CD14-positive monocyte (primary cell): ENCODE data around the gene MRPS35. TPM values are rescaled to one million over a fixed set of nuclear protein-coding genes. Genes with fewer than 3 reads are reported as not detected.

Experiments used
- DNase-seq, 3 donors: peaks; one replicate each; pipeline ENCODE4 v3.0.0-alpha.2; 2011 to 2022
- H2AFZ ChIP-seq: 2 replicates; pipeline ENCODE4 v1.6.0; 2012; ENCODE audit warnings: mild to moderate bottlenecking, low read depth, low read length, inconsistent platforms; ENCODE audit not compliant: insufficient read depth, poor library complexity, severe bottlenecking
- H3K27ac ChIP-seq, 2 donors: 1 replicate in 1 of 2; 2 replicates in 1 of 2; pipeline ENCODE4 v1.5.1; 2012 to 2013; ENCODE audit warnings: low read length in 2 of 2, control low read depth in 1 of 2, inconsistent platforms in 1 of 2, low read depth in 1 of 2, mild to moderate bottlenecking in 1 of 2
- H3K27me3 ChIP-seq, 2 donors: one replicate each; pipeline versions ENCODE4 v1.6.0 to v1.6.1; 2011 to 2013; ENCODE audit warnings: low read length in 2 of 2; ENCODE audit not compliant: control insufficient read depth in 2 of 2, insufficient read depth in 2 of 2
- H3K36me3 ChIP-seq, 2 donors: replicated peaks in 1 of 2; 1 replicate in 1 of 2; 2 replicates in 1 of 2; pipeline versions ENCODE4 v1.5.1 to v1.6.1; 2012 to 2013; ENCODE audit warnings: low read length in 2 of 2, control low read depth in 1 of 2, inconsistent platforms in 1 of 2, mild to moderate bottlenecking in 1 of 2; ENCODE audit not compliant: insufficient read depth in 2 of 2, control insufficient read depth in 1 of 2
- H3K4me1 ChIP-seq, 2 donors: 1 replicate in 1 of 2; 2 replicates in 1 of 2; pipeline versions ENCODE4 v1.5.1 to v1.6.1; 2012 to 2013; ENCODE audit warnings: low read length in 2 of 2, control low read depth in 1 of 2, inconsistent platforms in 1 of 2, mild to moderate bottlenecking in 1 of 2, moderate library complexity in 1 of 2; ENCODE audit not compliant: insufficient read depth in 2 of 2, control insufficient read depth in 1 of 2
- H3K4me2 ChIP-seq: replicated peaks from 2 replicates; pipeline ENCODE3; 2012; ENCODE audit warnings: low read length, moderate library complexity, mild to moderate bottlenecking; ENCODE audit not compliant: poor library complexity, severe bottlenecking; ENCODE audit errors: extremely low read depth
- H3K4me3 ChIP-seq, 3 experiments: fragments of 200-600 bp in 1 of 3; sonication (generic) in 1 of 3; replicated peaks in 1 of 3; 1 replicate in 2 of 3; 2 replicates in 1 of 3; pipeline ENCODE4 v1.5.1; 2011 to 2013; ENCODE audit warnings: low read length in 3 of 3, mild to moderate bottlenecking in 3 of 3, control low read depth in 2 of 3, low read depth in 2 of 3, inconsistent platforms in 1 of 3, moderate library complexity in 1 of 3
- H3K79me2 ChIP-seq: 2 replicates; pipeline ENCODE4 v1.6.0; 2012; ENCODE audit warnings: mild to moderate bottlenecking, control low read depth, inconsistent platforms, low read length, moderate library complexity; ENCODE audit not compliant: insufficient read depth
- H3K9ac ChIP-seq: 2 replicates; pipeline ENCODE4 v1.6.0; 2017; ENCODE audit warnings: low read length, mild to moderate bottlenecking; ENCODE audit not compliant: insufficient read depth, poor library complexity, severe bottlenecking
- H3K9me3 ChIP-seq, 2 donors: replicated peaks in 1 of 2; 1 replicate in 1 of 2; 2 replicates in 1 of 2; pipeline versions ENCODE4 v1.5.1 to v1.6.1; 2012 to 2013; ENCODE audit warnings: low read length in 2 of 2, control low read depth in 1 of 2; ENCODE audit not compliant: control insufficient read depth in 1 of 2, insufficient read depth in 1 of 2
- H4K20me1 ChIP-seq: 2 replicates; pipeline ENCODE4 v1.6.0; 2012; ENCODE audit warnings: mild to moderate bottlenecking, low read length, control low read depth, moderate library complexity; ENCODE audit not compliant: insufficient read depth
- H3K27ac Mint-ChIP-seq, 7 donors: one replicate each; pipeline ENCODE4 v1.8.0; 2020; ENCODE audit warnings: mild to moderate bottlenecking in 7 of 7, mixed read lengths in 7 of 7, moderate library complexity in 6 of 7, inconsistent platforms in 2 of 7
- H3K27me3 Mint-ChIP-seq, 3 donors: one replicate each; pipeline ENCODE4 v1.8.0; 2021 to 2022; ENCODE audit warnings: low read depth in 3 of 3, mild to moderate bottlenecking in 3 of 3, mixed read lengths in 3 of 3, moderate library complexity in 3 of 3, inconsistent platforms in 1 of 3
- H3K36me3 Mint-ChIP-seq, 2 donors: one replicate each; pipeline ENCODE4 v1.8.0; 2020; ENCODE audit warnings: mixed read lengths in 2 of 2, inconsistent platforms in 1 of 2, mild to moderate bottlenecking in 1 of 2
- H3K4me1 Mint-ChIP-seq: one replicate; pipeline ENCODE4 v1.8.0; 2020; ENCODE audit warnings: mild to moderate bottlenecking, mixed read lengths
- H3K4me3 Mint-ChIP-seq, 2 donors: one replicate each; pipeline ENCODE4 v1.8.0; 2020; ENCODE audit warnings: mild to moderate bottlenecking in 2 of 2, mixed read lengths in 2 of 2, moderate library complexity in 1 of 2
- H3K9me3 Mint-ChIP-seq, 7 donors: one replicate each; pipeline ENCODE4 v1.8.0; 2020 to 2022; ENCODE audit warnings: mixed read lengths in 7 of 7, mild to moderate bottlenecking in 6 of 7, moderate library complexity in 6 of 7, inconsistent platforms in 2 of 7
- WGBS: methylation state at CpG from one replicate; pipeline ENCODE4 v1.1.5; 2013; ENCODE audit warnings: missing lambda C conversion rate; ENCODE audit not compliant: insufficient coverage; 5-methylcytosine and 5-hydroxymethylcytosine counted together
- intact Hi-C, 2 donors: fragments of 100-400 bp; cut with micrococcal nuclease; formaldehyde crosslinking; loops; one replicate each; pipeline versions ENCODE4 v1.15.0 to v1.15.1; 2023
- polyA plus RNA-seq, 3 donors: library from polyadenylated mRNA; depleted of rRNA in 1 of 3; unstranded in 2 of 3; stranded (reverse) in 1 of 3; fragments of 300-500 nt in 2 of 3; fragments of >200 nt in 1 of 3; fragmentation: Illumina TruSeq in 2 of 3; gene quantifications; 1 replicate in 2 of 3; 2 replicates in 1 of 3; pipeline ENCODE4 v1.2.3, GENCODE V29; 2012 to 2021
- TF ChIP-seq, protein P1 (sequence below): fragments of 200-600 bp; IDR thresholded peaks from one replicate; pipeline ENCODE4 v1.8.0; 2022; ENCODE audit warnings: antibody characterized with exemption, mild to moderate bottlenecking

Gene MRPS35
- polyA plus RNA-seq, 3 donors: 16.6 to 51.8 (median 46.1) TPM

DNA sequence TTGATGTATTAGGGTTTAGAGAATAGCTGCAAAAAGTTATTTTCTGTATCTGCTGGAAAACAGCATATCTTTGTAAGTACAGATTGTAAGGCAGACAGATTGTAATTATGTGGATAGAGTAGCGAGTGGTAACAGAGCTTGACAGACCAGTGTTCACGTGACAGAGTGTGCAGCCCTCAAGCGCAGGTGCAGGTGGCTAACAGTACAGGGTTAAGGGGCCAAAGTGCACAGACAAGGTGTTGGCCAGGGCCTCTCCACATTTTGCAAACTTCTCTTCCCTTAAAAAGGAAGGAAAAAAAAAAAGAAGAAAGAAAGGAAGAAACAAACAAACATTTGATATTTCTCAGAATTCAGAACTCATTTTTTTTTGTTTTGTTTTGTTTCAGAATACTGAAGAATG lies 44.2 kb downstream of the MRPS35 start:
- Histone ChIP-seq H3K9me3 (no peaks in the 10 kb centered on the region), H3K4me1 (no peaks in the 10 kb centered on the region), H3K27ac (no peak overlapping the region), H2AFZ (no peak overlapping the region), H3K79me2 (no peaks in the 10 kb centered on the region), H3K27me3 (no peaks in the 10 kb centered on the region), H3K4me3 (no peak overlapping the region), H3K36me3 (peaks cover 24 to 35% of the 10 kb centered on the region in 2 donors), H4K20me1 (no peaks in the 10 kb centered on the region), H3K4me2 (no peak overlapping the region), H3K9ac (no peak overlapping the region)
- no peak overlapping the region for H3K27ac Mint-ChIP-seq
- peaks cover 0 to 1% (median 0%) of the 10 kb centered on the region in 3 donors for H3K27me3 Mint-ChIP-seq
- no peak for DNase-seq
- H3K36me3 Mint-ChIP-seq: peaks cover 30 to 45% of the 10 kb centered on the region in 2 donors
- H3K9me3 Mint-ChIP-seq: no peaks in the 10 kb centered on the region
- TF ChIP-seq, protein P1, sequence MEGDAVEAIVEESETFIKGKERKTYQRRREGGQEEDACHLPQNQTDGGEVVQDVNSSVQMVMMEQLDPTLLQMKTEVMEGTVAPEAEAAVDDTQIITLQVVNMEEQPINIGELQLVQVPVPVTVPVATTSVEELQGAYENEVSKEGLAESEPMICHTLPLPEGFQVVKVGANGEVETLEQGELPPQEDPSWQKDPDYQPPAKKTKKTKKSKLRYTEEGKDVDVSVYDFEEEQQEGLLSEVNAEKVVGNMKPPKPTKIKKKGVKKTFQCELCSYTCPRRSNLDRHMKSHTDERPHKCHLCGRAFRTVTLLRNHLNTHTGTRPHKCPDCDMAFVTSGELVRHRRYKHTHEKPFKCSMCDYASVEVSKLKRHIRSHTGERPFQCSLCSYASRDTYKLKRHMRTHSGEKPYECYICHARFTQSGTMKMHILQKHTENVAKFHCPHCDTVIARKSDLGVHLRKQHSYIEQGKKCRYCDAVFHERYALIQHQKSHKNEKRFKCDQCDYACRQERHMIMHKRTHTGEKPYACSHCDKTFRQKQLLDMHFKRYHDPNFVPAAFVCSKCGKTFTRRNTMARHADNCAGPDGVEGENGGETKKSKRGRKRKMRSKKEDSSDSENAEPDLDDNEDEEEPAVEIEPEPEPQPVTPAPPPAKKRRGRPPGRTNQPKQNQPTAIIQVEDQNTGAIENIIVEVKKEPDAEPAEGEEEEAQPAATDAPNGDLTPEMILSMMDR: no peak
- no peak overlapping the region for H3K4me3 Mint-ChIP-seq
- WGBS: 100% methylated on average over 1 of the region's 3 CpGs
- intact Hi-C loops: no loop called here
- H3K4me1 Mint-ChIP-seq: peaks cover 6% of the 10 kb centered on the region

DNA sequence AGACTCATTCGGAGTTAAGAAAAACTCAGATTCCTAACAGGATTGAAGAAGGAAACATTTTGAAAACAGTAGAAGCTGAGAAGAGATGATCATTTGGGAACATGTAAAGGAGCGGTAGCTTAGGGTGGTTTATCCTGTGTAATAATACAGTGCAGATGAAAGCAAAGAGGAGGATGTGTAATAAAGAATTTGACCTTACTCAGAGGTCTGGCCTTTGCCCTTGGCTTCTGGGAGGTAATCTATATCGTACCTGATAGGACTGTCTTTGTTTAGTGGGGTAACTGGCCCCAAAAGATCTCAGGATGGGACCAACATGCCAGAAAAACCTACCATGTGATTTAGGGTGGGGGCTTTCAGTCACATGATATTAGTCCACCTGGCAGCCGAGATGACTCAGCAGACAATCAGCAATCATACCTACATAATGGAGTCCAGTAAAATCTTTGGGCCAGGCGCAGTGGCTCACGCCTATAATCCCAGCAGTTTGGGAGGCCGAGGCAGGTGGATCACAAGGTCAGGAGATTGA lies 46.1 kb downstream of the MRPS35 start:
- H3K27me3 ChIP-seq: no peaks in the 10 kb centered on the region
- TF ChIP-seq, protein P1: no peak
- Mint-ChIP-seq H3K36me3 (peaks cover 27 to 32% of the 10 kb centered on the region in 2 donors), H3K27ac (peak overlapping the region in 1 of 7 donors; percentile 13), H3K9me3 (no peaks in the 10 kb centered on the region), H3K4me3 (no peak overlapping the region), H3K4me1 (peaks cover 6% of the 10 kb centered on the region), H3K27me3 (peaks cover 0 to 1% (median 0%) of the 10 kb centered on the region in 3 donors)
- no peaks in the 10 kb centered on the region for H4K20me1 ChIP-seq
- no peak overlapping the region for H3K4me3 ChIP-seq
- H2AFZ ChIP-seq: no peak overlapping the region
- H3K27ac ChIP-seq: no peak overlapping the region
- no peaks in the 10 kb centered on the region for H3K9me3 ChIP-seq
- intact Hi-C loops: no loop called here
- no peaks in the 10 kb centered on the region for H3K4me1 ChIP-seq
- no peak overlapping the region for H3K4me2 ChIP-seq
- no peaks in the 10 kb centered on the region for H3K79me2 ChIP-seq
- H3K9ac ChIP-seq: no peak overlapping the region
- 100% methylated on average over 1 of the region's 7 CpGs for WGBS
- H3K36me3 ChIP-seq: peaks cover 20 to 30% of the 10 kb centered on the region in 2 donors
- no peak for DNase-seq
